Amniotic stem cell (primary cell): ENCODE measurements around the gene BAIAP2.

Experiments used
- DNase-seq: peaks from one replicate; lab custom pipeline; 2025; lab: John Stamatoyannopoulos, UW

BAIAP2 gene

DNA sequence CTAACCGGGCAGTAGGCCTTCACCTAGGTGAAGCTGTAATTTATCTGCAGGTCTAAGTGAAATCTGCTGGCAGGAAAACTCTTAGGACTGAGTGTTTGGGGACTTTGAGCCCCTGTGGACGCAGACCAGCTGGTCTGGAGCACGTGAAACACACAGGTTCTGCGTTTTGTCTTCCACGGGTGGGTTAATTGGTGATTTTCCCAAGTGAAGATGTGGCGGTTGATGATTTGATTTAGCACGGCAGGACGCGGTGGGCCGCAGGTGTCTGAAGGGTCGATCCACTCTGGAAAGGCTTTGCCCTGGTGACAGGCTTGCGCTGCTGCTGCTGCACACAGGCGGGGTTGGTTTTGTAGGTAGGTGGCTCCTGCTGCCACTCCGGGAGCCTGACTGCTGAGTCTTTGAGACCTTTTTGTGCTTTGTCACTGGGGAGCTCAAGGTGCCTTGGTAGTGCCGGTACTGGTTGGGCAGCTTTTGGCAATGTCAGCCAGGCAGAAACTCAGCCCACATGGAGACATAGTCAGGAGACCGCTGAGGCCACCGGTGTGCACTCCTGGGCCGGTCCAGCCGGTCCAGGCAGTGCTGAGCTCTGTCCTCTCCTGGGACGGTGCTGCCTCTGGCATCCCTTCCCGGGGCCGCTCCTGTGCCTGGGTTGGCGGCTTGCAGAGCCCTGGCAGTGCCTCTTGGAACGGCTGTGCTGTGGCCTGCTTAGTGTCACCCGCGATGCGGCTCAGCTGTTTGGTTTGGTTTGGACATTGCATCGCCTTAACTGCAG is 2.3 kb downstream of the BAIAP2 start:
- no peak for DNase-seq

- no peak for DNase-seq
These were observed 3.1 kb downstream of the BAIAP2 start for GRCh38 chr17:81037798-81038733.

DNA sequence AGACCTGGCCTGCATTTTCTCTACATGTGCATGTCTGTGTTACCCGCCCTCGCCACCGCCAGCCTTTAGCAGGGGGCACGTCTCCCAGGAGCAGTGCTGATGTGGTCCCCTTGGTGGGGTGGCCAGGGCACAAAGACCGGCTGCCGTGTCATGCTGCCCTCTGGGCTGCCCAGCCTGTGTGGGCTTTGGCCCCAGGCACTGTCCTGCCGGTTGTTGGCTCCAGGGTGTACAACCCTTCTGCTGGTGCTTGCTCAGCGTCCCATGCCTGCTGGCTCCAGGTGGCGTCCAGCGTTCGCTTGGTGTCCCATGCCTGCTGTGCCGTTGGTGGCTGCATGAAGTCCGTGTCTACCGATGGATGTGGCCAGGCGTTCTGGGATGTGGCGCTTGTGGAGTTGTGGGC is 4.1 kb downstream of the BAIAP2 start:
- DNase-seq: no peak

DNA sequence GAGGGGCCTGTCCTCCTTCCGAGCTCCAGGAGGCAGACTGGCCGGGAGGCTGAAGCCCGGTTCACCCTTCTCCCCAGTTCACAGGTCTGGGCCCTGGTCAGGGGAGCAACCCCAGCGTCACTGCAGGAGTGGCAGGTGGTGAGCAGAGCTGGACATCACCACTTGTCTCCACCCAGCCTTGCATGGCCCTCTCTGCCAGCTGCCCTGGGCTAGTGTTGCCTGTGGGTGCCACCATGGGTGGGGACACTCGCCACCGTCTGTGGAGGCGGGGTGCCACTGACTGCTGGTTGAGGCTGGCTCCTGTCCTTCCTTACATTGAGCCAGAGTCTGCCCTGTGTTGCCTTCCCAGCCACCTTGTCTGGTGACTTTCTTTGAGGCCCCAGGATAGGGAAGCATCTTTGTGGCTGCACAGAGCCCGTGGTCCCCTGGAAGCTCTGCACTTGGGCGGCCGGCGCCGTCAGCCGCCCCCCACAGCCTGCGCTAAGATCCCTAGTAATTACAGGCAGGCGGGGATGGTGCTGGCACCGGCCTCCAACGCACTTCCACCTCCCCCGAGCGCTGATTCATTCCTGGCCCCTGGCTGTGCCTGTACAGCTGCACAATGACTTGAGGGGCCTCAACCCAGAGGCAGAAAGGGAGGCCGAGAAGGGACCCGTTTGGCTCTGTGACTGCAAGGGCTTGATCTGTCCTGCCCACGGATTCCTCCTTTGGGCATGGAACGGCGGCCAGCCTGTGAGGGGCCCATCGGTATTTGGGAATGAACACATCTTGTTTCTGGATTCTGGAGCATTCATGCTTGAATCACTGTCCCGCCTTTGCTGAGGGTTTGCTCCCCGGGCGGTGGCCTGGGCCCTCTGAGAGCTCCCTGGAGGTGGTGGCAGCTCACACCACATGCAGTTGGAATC is 5.2 kb downstream of the BAIAP2 start:
- peak; percentile 51 for DNase-seq

DNA sequence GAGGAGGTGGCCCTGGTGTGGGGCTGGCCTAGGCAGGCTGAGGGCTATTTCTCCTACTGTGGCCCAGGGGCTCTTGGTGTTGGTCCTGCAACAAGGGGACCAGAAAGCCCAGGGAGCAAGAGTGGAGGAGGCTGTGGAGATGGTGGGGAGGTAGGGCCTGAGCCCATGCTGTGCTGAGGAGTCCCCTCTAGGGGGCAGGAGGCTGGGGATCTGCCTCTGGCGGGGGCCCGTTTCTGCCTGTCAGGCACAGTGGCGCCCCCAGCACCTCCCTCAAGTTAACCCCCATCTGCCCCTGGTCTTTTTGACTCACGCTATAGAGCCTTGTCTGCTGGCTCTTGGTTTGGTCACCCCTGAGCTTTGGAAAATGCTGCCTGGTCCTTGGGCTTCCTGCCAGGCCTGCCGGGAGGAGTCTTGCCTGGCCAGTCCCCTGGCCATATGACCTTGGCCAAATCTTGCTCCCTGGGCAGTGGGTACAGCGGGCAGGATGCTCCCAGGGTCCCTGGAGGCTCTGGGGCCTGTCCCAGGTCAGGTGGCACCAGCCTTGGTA is 5.9 kb downstream of the BAIAP2 start:
- no peak for DNase-seq

GRCh38 chr17:81042606-81043005 is 7.7 kb downstream of the BAIAP2 start:
- no peak for DNase-seq

DNA sequence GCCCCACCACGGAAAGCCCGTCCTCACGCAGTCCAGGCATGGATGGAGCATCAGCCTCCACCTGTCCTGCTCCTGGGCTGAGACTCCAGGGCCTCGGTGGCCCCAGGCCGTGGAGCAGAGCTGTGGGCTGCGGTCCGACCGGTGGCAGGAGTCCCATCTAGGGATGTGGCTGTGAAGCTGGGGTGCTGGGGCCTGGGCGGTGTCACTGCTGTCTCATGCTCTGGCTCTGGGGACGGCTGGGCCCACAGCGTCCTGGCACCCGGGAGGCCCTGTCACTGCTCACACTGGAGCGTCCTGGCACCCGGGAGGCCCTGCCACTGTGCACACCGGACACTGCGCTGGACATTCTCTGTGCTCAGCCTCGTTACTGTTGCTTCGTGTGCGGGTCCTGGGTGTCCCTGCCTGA is 8.4 kb downstream of the BAIAP2 start:
- DNase-seq: no peak

DNA sequence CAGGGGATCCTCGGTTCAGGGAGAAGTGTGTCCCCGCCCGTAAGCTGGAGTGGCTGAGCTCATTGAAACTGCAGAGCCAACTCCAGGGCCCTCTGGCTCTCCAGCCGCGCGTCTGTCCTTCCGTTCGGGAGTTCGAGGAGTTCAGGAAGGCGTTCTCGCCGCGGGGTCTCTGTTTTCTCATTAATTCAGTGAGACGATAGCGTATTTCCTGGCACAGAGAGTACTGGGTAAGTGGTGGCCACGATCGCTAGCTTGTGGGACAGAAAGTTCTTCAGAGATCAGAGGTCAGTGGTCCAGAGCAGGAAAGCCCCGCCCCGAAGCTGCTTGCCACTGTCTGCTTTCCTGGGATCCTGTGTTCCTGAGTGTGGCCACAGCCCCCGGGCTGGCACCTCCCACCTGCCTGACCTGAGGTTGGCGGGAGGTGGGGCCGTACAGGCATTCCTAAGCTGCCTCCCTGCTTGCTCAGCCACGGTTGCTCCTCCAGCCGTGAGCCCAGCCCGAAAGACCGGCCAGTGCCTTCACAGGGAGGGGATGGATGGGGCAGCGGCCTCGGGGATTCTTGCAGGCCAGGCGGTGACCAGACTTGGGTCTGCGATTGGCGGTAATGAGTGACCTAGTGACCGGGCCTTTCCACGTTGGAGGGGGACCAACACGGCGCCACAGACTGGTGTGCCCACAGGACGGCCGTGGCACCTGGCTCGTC is 8.9 kb downstream of the BAIAP2 start:
- no peak for DNase-seq

DNA sequence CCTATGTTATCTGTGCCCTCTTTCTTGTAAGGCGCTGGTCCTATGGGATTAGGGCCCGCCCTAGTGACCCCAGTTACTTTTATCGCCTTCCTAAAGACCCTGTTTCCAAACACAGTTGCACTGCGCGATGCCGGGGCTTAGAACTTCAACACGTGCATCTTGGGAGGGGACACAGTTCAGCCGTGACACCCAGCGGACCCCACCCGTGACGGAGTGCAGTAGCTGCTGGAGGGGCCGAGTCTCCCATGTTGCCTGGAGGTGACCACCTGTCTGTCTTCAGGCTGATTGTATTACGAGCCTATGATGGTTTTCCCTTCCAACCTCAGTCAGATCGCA is 9.4 kb downstream of the BAIAP2 start:
- no peak for DNase-seq

DNA sequence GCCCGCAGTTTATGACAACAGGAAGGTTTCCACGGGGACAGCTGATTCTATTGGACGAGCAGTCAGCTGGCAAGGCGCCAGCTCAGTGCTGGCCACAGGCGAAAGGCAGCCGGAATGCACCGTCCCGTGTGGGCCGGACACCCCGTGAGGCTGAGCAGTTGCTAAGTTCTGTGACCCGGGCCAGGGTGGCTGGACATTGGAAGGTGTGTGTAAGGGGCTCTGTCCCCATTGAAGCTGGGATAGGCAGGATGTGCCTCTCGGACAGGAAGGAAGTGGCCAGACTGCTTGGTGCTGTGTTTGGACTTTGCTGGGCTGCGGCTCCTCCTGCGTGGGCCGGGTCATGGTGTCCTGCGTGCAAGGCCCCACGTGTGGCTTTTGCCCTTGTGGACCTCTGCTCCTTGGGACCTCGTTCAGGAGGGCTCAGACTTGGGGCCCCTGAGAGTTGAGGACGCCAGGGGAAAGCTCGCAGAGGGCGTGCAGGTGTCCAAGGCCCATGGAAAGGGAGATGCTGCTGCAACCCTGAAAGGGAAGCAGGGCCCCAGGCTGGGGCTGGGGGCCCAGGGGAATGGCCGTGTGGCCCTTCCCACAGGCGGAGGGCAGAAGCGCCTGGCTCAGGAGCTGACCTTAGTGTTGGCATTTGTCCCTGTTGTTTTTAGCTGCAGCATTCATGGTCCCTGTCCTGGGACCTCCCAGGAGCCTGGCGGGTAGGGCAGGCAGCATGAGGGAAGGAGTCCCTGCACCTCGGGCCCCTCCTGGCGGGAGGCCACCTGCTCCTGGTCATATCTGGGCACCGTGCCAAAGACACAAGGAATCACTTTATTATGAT is 10.0 kb downstream of the BAIAP2 start:
- no peak for DNase-seq

DNA sequence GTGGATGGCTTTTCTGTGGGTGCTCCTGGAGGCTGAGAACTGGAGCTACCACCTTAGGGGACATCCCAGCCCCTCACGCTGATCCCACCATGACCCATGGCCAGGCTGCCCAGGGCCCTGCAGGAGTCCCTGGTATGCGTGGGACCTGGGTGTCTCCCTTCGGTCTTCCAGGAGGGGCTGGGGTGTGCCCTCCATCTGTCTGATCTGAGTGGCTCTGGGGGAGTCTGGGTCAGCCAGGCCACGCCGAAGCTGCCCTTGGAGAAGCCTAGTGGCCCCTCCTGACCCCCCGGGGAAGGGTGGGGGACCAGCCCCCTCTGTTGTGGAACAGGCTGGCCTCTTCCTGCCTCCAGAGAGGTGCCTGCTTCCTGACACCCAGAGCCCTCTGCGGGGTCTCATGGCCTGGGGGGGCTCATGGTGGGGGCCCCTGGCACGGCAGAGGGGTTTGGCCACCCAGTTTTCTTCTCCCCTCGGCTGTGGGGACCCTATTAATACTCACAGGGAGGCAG is 10.7 kb downstream of the BAIAP2 start:
- no peak for DNase-seq

DNA sequence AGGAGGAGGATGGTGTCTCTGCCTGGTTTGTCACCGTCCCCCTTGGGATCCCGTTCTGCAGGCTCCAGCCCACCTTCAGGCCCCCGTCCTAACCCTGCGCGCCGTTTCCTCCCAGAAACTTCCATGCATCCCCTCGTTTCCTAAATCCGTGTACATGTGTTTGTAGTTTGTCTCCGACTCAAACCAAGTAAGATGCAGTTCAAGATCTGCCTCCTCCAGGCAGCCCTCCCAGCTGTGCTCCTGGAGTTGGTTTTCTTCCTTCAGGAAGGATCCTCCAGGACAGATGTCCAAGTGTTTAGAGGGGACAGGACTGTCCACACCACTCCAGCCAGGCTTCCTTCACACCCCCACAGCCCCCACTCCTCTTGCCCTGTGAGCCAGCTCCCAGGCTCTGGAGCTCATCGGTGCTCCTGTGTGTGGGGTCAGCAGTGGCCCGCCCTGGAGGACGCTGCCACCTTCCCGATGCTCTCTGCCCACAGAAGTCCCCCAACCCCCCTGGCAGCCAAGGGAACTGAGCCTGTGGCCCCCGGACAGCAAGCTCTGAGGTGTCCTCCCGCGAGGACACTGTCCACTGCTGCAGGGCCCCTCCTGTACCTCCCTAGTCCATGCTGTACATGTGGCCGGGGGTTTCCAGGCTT is 11.3 kb downstream of the BAIAP2 start:
- DNase-seq: no peak

DNA sequence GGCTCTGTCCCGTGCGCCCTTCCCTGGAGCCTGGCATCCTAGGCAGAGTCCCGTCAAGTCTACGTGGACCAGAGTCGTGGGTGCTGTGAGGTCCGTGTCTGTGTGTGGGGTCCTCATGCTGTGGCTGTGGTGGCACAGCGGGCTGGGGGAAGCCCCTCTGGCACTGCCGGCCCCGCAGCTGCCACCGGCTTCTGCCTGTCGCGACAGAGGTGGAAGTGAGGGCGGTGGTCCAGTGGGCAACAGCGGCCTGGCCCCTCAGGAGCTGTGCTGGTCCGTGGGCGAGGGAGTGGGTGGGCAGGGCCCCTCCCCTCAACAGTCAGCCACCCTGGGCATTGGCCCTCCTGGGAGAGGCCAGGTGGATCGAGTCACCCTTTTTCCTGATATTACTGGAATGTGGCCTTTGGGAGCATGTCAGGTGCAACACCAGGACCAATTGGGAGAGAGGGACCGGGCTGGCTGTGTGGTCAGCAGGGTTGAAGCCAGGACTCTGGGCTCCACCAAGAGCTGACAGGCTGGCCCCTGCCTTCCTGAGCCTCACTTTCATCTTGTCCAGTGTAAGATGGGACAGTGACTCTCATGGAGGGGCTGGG is 11.9 kb downstream of the BAIAP2 start:
- DNase-seq: no peak

GRCh38 chr17:81048827-81049371 is 13.9 kb downstream of the BAIAP2 start:
- no peak for DNase-seq

- no peak for DNase-seq
These were observed 14.5 kb downstream of the BAIAP2 start for GRCh38 chr17:81049372-81049911.

DNA sequence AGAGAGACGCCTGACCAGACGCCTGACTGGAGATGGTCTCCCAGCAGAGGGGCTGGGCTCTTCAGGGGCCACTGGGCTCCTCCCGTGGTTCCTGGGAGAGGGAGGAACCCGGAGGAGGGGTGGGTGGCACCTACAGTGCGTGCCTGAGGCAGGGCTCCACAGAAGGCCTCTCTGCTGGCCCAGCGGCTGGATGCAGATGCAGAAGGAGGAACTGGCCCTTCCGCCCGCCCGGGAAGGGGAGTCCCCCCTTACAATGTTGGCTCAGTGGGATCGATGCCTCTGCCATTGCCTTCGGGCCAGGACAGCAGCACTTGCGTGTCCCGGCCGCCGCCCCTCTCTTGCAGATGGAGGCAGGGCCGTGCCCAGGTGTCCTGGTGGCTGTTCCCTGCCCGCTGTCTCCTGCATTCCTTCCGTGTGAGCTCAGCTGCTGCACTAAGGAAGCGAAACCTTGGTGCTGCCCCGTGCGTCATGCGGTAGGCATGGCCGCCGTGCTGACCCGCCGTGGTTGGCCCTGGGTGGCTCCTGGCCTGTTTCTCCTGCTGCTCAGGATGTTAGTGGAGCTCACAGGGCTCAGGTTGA is 15.1 kb downstream of the BAIAP2 start:
- DNase-seq: no peak

GRCh38 chr17:81050645-81051625 is 16.0 kb downstream of the BAIAP2 start:
- DNase-seq: no peak
